ENCODE results near the gene CD180. TPM values are rescaled to one million over a fixed set of nuclear protein-coding genes. Genes with fewer than 3 reads are reported as not detected.

The CD180 gene
- total RNA-seq, 1 experiment from 2014 or later, result not detected

DNA sequence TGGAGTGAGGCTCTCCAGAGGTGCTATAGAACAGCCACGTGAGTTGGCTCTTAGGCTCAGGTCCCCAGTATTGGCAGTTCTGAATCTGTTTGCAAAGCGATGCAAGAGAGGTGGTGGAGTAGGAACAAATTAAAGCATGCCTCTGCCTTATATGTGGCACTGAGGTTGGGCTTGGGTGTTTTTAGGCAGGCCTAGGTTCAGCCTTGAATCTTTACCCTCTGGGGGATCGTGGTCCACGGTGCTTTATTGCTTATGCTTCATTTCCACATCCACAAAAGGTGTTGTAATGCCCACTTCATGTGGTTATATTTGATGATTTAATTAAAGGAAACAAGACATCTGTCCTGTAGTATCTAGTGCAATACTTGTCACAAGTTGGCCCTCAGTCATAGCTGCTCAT lies 56.2 kb downstream of the CD180 start:
- DNase-seq (ENCODE audit: low read depth, low spot score) (no peak), ATAC-seq (no peak)
- no TSS peak for BruUV-seq (replicated peaks)
- intact Hi-C loops (cut with micrococcal nuclease; ENCODE audit: unreplicated experiment), result loop anchor here (10.0 kb wide), 1 partner anchor 256 kb away; no protein-coding TSS in a partner anchor
- in situ Hi-C loops (cut with HindIII; ENCODE audit: low pct_unique_long_range_greater_than_20kb, low sequenced_read_pairs), result no loop called here
- POLR2A ChIA-PET, result no interaction called here
- TF ChIP-seq SIN3A (IDR thresholded peaks at IDR 0.05; ENCODE audit: borderline replicate concordance, insufficient read depth, low read depth, low read length) (no peak), POLR2AphosphoS5 (IDR thresholded peaks at IDR 0.05; ENCODE audit: low read depth, low read length) (no peak), TCF7L2 (IDR thresholded peaks at IDR 0.05; ENCODE audit: low read depth, low read length) (no peak)
- TF ChIP-seq, protein P1, sequence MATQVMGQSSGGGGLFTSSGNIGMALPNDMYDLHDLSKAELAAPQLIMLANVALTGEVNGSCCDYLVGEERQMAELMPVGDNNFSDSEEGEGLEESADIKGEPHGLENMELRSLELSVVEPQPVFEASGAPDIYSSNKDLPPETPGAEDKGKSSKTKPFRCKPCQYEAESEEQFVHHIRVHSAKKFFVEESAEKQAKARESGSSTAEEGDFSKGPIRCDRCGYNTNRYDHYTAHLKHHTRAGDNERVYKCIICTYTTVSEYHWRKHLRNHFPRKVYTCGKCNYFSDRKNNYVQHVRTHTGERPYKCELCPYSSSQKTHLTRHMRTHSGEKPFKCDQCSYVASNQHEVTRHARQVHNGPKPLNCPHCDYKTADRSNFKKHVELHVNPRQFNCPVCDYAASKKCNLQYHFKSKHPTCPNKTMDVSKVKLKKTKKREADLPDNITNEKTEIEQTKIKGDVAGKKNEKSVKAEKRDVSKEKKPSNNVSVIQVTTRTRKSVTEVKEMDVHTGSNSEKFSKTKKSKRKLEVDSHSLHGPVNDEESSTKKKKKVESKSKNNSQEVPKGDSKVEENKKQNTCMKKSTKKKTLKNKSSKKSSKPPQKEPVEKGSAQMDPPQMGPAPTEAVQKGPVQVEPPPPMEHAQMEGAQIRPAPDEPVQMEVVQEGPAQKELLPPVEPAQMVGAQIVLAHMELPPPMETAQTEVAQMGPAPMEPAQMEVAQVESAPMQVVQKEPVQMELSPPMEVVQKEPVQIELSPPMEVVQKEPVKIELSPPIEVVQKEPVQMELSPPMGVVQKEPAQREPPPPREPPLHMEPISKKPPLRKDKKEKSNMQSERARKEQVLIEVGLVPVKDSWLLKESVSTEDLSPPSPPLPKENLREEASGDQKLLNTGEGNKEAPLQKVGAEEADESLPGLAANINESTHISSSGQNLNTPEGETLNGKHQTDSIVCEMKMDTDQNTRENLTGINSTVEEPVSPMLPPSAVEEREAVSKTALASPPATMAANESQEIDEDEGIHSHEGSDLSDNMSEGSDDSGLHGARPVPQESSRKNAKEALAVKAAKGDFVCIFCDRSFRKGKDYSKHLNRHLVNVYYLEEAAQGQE (IDR thresholded peaks at IDR 0.05; ENCODE audit: insufficient read depth in 1 of 2, low read depth in 2 of 2, low read length in 1 of 2), result no peak
- TF ChIP-seq, protein P2, sequence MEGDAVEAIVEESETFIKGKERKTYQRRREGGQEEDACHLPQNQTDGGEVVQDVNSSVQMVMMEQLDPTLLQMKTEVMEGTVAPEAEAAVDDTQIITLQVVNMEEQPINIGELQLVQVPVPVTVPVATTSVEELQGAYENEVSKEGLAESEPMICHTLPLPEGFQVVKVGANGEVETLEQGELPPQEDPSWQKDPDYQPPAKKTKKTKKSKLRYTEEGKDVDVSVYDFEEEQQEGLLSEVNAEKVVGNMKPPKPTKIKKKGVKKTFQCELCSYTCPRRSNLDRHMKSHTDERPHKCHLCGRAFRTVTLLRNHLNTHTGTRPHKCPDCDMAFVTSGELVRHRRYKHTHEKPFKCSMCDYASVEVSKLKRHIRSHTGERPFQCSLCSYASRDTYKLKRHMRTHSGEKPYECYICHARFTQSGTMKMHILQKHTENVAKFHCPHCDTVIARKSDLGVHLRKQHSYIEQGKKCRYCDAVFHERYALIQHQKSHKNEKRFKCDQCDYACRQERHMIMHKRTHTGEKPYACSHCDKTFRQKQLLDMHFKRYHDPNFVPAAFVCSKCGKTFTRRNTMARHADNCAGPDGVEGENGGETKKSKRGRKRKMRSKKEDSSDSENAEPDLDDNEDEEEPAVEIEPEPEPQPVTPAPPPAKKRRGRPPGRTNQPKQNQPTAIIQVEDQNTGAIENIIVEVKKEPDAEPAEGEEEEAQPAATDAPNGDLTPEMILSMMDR (IDR thresholded peaks at IDR 0.05), result no peak
- no peaks in the 10 kb centered on the region for H3K9me3 ChIP-seq (ENCODE audit: control insufficient read depth, insufficient read depth, low read depth, low read length)
- H3K27me3 ChIP-seq (ENCODE audit: control insufficient read depth, insufficient read depth, low read length), result no peaks in the 10 kb centered on the region
- CTCF ChIA-PET, result no interaction called here
- H3K4me1 ChIP-seq (ENCODE audit: control insufficient read depth, insufficient read depth, low read length), result no peaks in the 10 kb centered on the region
- H3K4me3 ChIP-seq (ENCODE audit: low read depth in 2 of 2, low read length in 2 of 2), result no peak overlapping the region
- no peak overlapping the region for H3K27ac ChIP-seq (ENCODE audit: low read length)
- H3K36me3 ChIP-seq (ENCODE audit: control insufficient read depth, insufficient read depth, low read length), result no peaks in the 10 kb centered on the region

DNA sequence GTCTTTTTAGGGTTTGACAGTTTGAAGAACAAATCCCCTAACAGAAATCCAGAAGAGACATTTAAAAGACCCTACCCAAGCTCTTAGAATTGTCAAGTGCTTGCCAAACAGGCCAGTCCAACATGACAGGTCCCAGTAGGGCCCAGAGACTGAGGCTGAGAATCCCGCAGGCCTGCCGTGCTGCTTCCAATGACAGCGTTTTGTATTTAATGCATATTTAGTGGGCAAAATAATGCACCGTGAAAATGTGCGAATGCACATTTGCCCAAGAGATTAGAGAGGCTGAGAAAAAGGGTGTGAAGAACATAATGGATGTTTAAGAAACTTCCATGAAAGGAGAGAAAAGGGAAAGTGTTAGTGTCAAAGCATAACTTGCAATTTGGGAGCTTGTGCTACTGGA lies 57.6 kb downstream of the CD180 start:
- intact Hi-C loops (cut with micrococcal nuclease; ENCODE audit: unreplicated experiment), result no loop called here
- Histone ChIP-seq H3K4me3 (ENCODE audit: low read depth in 2 of 2, low read length in 2 of 2) (no peak overlapping the region), H3K4me1 (ENCODE audit: control insufficient read depth, insufficient read depth, low read length) (no peaks in the 10 kb centered on the region), H3K27ac (ENCODE audit: low read length) (no peak overlapping the region), H3K36me3 (ENCODE audit: control insufficient read depth, insufficient read depth, low read length) (no peaks in the 10 kb centered on the region), H3K9me3 (ENCODE audit: control insufficient read depth, insufficient read depth, low read depth, low read length) (no peaks in the 10 kb centered on the region), H3K27me3 (ENCODE audit: control insufficient read depth, insufficient read depth, low read length) (no peaks in the 10 kb centered on the region)
- DNase-seq (ENCODE audit: low read depth, low spot score), result no peak
- ATAC-seq, result no peak
- BruUV-seq (replicated peaks), result no TSS peak
- in situ Hi-C loops (cut with HindIII; ENCODE audit: low pct_unique_long_range_greater_than_20kb, low sequenced_read_pairs), result no loop called here
- POLR2A ChIA-PET, result no interaction called here
- CTCF ChIA-PET, result no interaction called here
- TF ChIP-seq, protein P1 (IDR thresholded peaks at IDR 0.05; ENCODE audit: insufficient read depth in 1 of 2, low read depth in 2 of 2, low read length in 1 of 2), result no peak
